Endothelial cell (in vitro differentiated cells): ENCODE measurements around the gene CRYBG2. TPM values are rescaled to one million over a fixed set of nuclear protein-coding genes. Genes with fewer than 3 reads are reported as not detected.

Experiments
- DNase-seq: peaks from one replicate; pipeline ENCODE4 v3.0.0; 2021; ENCODE audit warnings: low spot score
- H3K27ac Mint-ChIP-seq: one replicate; pipeline ENCODE4 v1.8.0; 2021; ENCODE audit warnings: mixed read lengths, inconsistent platforms; ENCODE audit not compliant: unreplicated experiment
- H3K27me3 Mint-ChIP-seq: one replicate; pipeline ENCODE4 v1.8.0; 2021; ENCODE audit warnings: mild to moderate bottlenecking, moderate library complexity, mixed read lengths, inconsistent platforms; ENCODE audit not compliant: unreplicated experiment
- H3K36me3 Mint-ChIP-seq: one replicate; pipeline ENCODE4 v1.8.0; 2021; ENCODE audit warnings: mild to moderate bottlenecking, low read depth, mixed read lengths, inconsistent platforms; ENCODE audit not compliant: unreplicated experiment
- H3K4me1 Mint-ChIP-seq: one replicate; pipeline ENCODE4 v1.8.0; 2021; ENCODE audit warnings: mild to moderate bottlenecking, mixed read lengths, inconsistent platforms; ENCODE audit not compliant: unreplicated experiment
- H3K4me3 Mint-ChIP-seq: one replicate; pipeline ENCODE4 v1.8.0; 2021; ENCODE audit warnings: mild to moderate bottlenecking, mixed read lengths, inconsistent platforms; ENCODE audit not compliant: unreplicated experiment
- H3K9me3 Mint-ChIP-seq: one replicate; pipeline ENCODE4 v1.8.0; 2021; ENCODE audit warnings: mixed read lengths, inconsistent platforms; ENCODE audit not compliant: unreplicated experiment
- CTCF ChIP-seq: fragments of 200-600 bp; sonication (generic); IDR thresholded peaks from one replicate; pipeline ENCODE4 v1.5.0; 2021; ENCODE audit warnings: antibody characterized with exemption; ENCODE audit not compliant: unreplicated experiment
- total RNA-seq: library from RNA; stranded (reverse); fragmentation: NEBNext Ultra II Directional; extraction: Animal tissue kit (Norgen Biotek cat#: 25700); gene quantifications from one replicate; pipeline ENCODE4 v1.2.1, GENCODE V29; 2021; ENCODE audit not compliant: unreplicated experiment

CRYBG2 gene
- total RNA-seq, 1 donor from 2014 or later, result 1.4 TPM

GRCh38 chr1:26283279-26283853 lies 70.6 kb downstream of the CRYBG2 start:
- no peak for TF ChIP-seq CTCF
- H3K4me1 Mint-ChIP-seq, result peaks cover 38% of the 10 kb centered on the region
- no peaks in the 10 kb centered on the region for H3K9me3 Mint-ChIP-seq
- no peak for DNase-seq
- peak overlapping the region; percentile 72 for H3K27ac Mint-ChIP-seq
- peaks cover 13% of the 10 kb centered on the region for H3K27me3 Mint-ChIP-seq
- H3K36me3 Mint-ChIP-seq, result peaks cover 19% of the 10 kb centered on the region
- no peak overlapping the region for H3K4me3 Mint-ChIP-seq

- Mint-ChIP-seq H3K9me3 (no peaks in the 10 kb centered on the region), H3K27ac (no peak overlapping the region), H3K36me3 (peaks cover 19% of the 10 kb centered on the region), H3K4me1 (peaks cover 30% of the 10 kb centered on the region), H3K27me3 (peaks cover 15% of the 10 kb centered on the region), H3K4me3 (no peak overlapping the region)
- no peak for DNase-seq
- no peak for TF ChIP-seq CTCF
Measured at GRCh38 chr1:26282401-26282918, 71.5 kb downstream of the CRYBG2 start.

- no peaks in the 10 kb centered on the region for H3K9me3 Mint-ChIP-seq
- peaks cover 21% of the 10 kb centered on the region for H3K36me3 Mint-ChIP-seq
- H3K27ac Mint-ChIP-seq, result no peak overlapping the region
- peaks cover 15% of the 10 kb centered on the region for H3K27me3 Mint-ChIP-seq
- H3K4me1 Mint-ChIP-seq, result peaks cover 26% of the 10 kb centered on the region
- TF ChIP-seq CTCF, result no peak
- peak overlapping the region; percentile 87 for H3K4me3 Mint-ChIP-seq
- DNase-seq, result no peak
Measured at GRCh38 chr1:26281971-26282370, 72.0 kb downstream of the CRYBG2 start.

- Mint-ChIP-seq H3K9me3 (no peaks in the 10 kb centered on the region), H3K36me3 (peaks cover 24% of the 10 kb centered on the region), H3K27ac (peak overlapping the region; percentile 77), H3K4me1 (peaks cover 24% of the 10 kb centered on the region), H3K4me3 (peak overlapping the region; percentile 87), H3K27me3 (peaks cover 15% of the 10 kb centered on the region)
- DNase-seq, result no peak
- TF ChIP-seq CTCF, result no peak
Measured at GRCh38 chr1:26281091-26281958, 72.6 kb downstream of the CRYBG2 start.
